Ovary (tissue), 9 donors: ENCODE measurements around the gene MYO3A. TPM values are rescaled to one million over a fixed set of nuclear protein-coding genes. Genes with fewer than 3 reads are reported as not detected.

Experiments used
- DNase-seq, 5 donors: peaks; one replicate each; pipeline ENCODE4 v3.0.0-alpha.2; 2019 to 2020
- H3K27ac ChIP-seq, 2 donors: fragments of 200-600 bp; one replicate each; pipeline versions ENCODE4 v1.5.1 to v1.8.0; 2019 to 2022
- H3K27me3 ChIP-seq: fragments of 200-600 bp; one replicate; pipeline ENCODE4 v1.8.0; 2022
- H3K36me3 ChIP-seq: fragments of 200-600 bp; sonication (generic); one replicate; pipeline ENCODE4 v1.5.1; 2019
- H3K4me1 ChIP-seq: one replicate; pipeline ENCODE4 v1.8.1; 2013; ENCODE audit warnings: mild to moderate bottlenecking, moderate library complexity; ENCODE audit not compliant: insufficient read depth
- H3K4me3 ChIP-seq: fragments of 200-600 bp; sonication (generic); one replicate; pipeline ENCODE4 v1.5.1; 2017
- H3K9me3 ChIP-seq, 2 donors: fragments of 200-600 bp in 1 of 2; sonication (generic) in 1 of 2; one replicate each; pipeline versions ENCODE4 v1.5.1 to v1.8.1; 2013 to 2019; ENCODE audit warnings: mild to moderate bottlenecking in 1 of 2, moderate library complexity in 1 of 2
- EP300 ChIP-seq: sonication (generic); formaldehyde crosslinking; IDR thresholded peaks from one replicate; pipeline ENCODE4 v1.6.1; 2017; ENCODE audit warnings: antibody characterized with exemption
- POLR2A ChIP-seq: fragments of 450-650 bp; IDR thresholded peaks from one replicate; pipeline ENCODE4 v1.6.1; 2017; ENCODE audit warnings: antibody characterized with exemption, mild to moderate bottlenecking, moderate library complexity
- WGBS, 3 donors: extraction: QIAGEN DNeasy Blood & Tissue Kit in 1 of 3; methylation state at CpG; one replicate each; pipeline versions ENCODE4 v1.1.5 to v1.1.7; 2013 to 2017; 5-methylcytosine and 5-hydroxymethylcytosine counted together
- intact Hi-C, 4 donors: fragments of 100-400 bp; cut with DNase I; formaldehyde crosslinking; loops; one replicate each; pipeline versions ENCODE4 v1.11.0 to v1.15.1; 2022 to 2023
- polyA plus RNA-seq, 2 donors: library from polyadenylated mRNA; stranded (reverse); fragments of 200-250 nt in 1 of 2; fragments of 350-450 nt in 1 of 2; fragmentation: Illumina TruSeq in 1 of 2; extraction: RNeasy Lipid Tissue Mini Kit (QIAGEN cat#74804) in 1 of 2; gene quantifications; one replicate each; pipeline ENCODE4 v1.2.3, GENCODE V29; 2013 to 2014
- total RNA-seq, 7 donors: library from RNA; depleted of rRNA in 2 of 7; stranded (reverse); fragments of >200 nt in 2 of 7; fragmentation: NEBNext Ultra II Directional in 3 of 7; extraction: Animal tissue kit (Norgen Biotek cat#: 25700) in 3 of 7; gene quantifications; one replicate each; pipeline versions ENCODE4 v1.1.0 to v1.2.4, GENCODE V29; 2016 to 2023
- TF ChIP-seq, protein P1 (sequence below), 3 donors: fragments of 450-650 bp in 2 of 3; fragments of 200-600 bp in 1 of 3; IDR thresholded peaks; one replicate each; pipeline versions ENCODE4 v1.5.1 to v1.8.0; 2016 to 2022; ENCODE audit warnings: antibody characterized with exemption in 3 of 3, mild to moderate bottlenecking in 1 of 3
- donor health status: DM: no; HTN: no; CAD: no; lungs with moderate emphysema.
- donor health status: DM: no; HTN: no; CAD: no.
- donor health status: Bipolar disorder and iron deficiency.
- donor health status: DM: yes; HTN: yes; CAD: no.
- donor health status: DM: no; HTN: no; CAD: no.
- donor health status: DM: yes; HTN: yes; CAD: no.

Gene MYO3A
- total and polyA plus RNA-seq, 9 donors = 0.02 to 5.4 (median 0.15) TPM; not detected in 4

DNA sequence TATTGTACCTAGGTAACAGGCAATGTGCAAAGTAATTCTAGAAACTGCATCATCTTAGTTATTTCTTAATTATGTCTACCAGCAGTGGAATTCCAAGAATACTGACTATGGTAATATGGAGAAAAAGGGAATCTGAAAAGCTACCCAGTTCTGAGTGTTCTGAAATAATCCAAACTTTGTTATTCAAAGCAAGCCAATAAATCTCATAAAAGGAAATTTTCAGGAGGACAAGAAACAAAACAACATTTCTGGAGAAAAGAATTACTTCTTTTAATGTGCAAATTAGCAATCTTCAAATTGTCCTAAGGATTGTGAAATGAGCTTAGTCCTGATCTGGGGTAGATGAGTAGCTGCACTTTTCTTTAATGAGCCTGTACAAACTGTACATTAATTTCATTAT lies 88.8 kb downstream of the MYO3A start:
- H3K27me3 ChIP-seq = no peaks in the 10 kb centered on the region
- H3K4me1 ChIP-seq = no peaks in the 10 kb centered on the region
- H3K4me3 ChIP-seq = no peak overlapping the region
- TF ChIP-seq POLR2A = no peak
- TF ChIP-seq EP300 = no peak
- TF ChIP-seq, protein P1, sequence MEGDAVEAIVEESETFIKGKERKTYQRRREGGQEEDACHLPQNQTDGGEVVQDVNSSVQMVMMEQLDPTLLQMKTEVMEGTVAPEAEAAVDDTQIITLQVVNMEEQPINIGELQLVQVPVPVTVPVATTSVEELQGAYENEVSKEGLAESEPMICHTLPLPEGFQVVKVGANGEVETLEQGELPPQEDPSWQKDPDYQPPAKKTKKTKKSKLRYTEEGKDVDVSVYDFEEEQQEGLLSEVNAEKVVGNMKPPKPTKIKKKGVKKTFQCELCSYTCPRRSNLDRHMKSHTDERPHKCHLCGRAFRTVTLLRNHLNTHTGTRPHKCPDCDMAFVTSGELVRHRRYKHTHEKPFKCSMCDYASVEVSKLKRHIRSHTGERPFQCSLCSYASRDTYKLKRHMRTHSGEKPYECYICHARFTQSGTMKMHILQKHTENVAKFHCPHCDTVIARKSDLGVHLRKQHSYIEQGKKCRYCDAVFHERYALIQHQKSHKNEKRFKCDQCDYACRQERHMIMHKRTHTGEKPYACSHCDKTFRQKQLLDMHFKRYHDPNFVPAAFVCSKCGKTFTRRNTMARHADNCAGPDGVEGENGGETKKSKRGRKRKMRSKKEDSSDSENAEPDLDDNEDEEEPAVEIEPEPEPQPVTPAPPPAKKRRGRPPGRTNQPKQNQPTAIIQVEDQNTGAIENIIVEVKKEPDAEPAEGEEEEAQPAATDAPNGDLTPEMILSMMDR (IDR thresholded peaks at IDR 0.05) = no peak
- no peak for DNase-seq
- no peak overlapping the region for H3K27ac ChIP-seq
- intact Hi-C loops = no loop called here
- no peaks in the 10 kb centered on the region for H3K36me3 ChIP-seq
- H3K9me3 ChIP-seq = no peaks in the 10 kb centered on the region

DNA sequence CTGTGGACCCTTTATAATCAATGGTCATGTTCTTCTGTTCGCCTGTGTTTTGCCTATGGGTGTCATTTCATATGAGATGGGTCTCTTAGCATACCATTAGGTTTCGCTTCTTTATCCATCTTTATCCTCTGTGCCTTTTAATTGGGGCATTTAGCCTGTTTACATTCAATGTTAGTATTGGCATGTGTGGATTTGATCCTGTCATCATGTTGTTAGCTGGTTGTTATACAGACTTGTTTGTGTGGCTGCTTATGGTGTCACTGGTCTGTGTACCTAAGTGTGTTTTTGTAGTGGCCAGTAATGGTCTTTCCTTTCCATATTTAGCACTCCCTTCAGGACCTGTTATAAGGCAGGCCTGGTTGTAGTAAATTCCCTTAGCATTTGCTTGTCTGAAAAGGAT lies 90.3 kb downstream of the MYO3A start:
- intact Hi-C loops = no loop called here
- no peak overlapping the region for H3K27ac ChIP-seq
- no peak for TF ChIP-seq EP300
- no peak for DNase-seq
- H3K4me3 ChIP-seq = no peak overlapping the region
- H3K27me3 ChIP-seq = no peaks in the 10 kb centered on the region
- 57 to 83% (median 74%) methylated on average over 2 of the region's 2 CpGs for WGBS, 3 donors
- H3K4me1 ChIP-seq = no peaks in the 10 kb centered on the region
- no peaks in the 10 kb centered on the region for H3K9me3 ChIP-seq
- no peaks in the 10 kb centered on the region for H3K36me3 ChIP-seq

DNA sequence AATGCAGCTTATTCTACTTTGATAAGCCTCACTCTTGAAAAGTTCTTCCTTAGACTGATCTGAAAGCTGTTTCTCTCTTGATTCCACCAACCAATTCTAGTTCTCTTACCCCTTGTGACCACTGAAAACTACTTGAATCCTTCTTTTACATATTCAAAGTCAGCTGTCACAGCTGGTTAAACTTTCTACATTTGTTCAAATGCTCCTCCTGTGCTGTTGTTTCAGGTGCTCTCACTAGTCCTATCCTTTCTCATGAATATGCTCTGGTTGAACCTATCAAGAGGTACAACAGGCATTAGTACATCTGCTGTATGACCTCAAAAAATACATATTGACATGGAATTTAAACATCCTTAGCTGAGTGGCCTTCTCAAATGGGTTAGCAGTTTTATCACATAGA lies 91.5 kb downstream of the MYO3A start:
- no peaks in the 10 kb centered on the region for H3K27me3 ChIP-seq
- DNase-seq = no peak
- no peaks in the 10 kb centered on the region for H3K9me3 ChIP-seq
- H3K4me3 ChIP-seq = no peak overlapping the region
- no peaks in the 10 kb centered on the region for H3K4me1 ChIP-seq
- no peak for TF ChIP-seq POLR2A
- TF ChIP-seq, protein P1 (IDR thresholded peaks at IDR 0.05) = no peak
- TF ChIP-seq EP300 = no peak
- H3K27ac ChIP-seq = no peak overlapping the region
- no peaks in the 10 kb centered on the region for H3K36me3 ChIP-seq
- intact Hi-C loops = no loop called here

DNA sequence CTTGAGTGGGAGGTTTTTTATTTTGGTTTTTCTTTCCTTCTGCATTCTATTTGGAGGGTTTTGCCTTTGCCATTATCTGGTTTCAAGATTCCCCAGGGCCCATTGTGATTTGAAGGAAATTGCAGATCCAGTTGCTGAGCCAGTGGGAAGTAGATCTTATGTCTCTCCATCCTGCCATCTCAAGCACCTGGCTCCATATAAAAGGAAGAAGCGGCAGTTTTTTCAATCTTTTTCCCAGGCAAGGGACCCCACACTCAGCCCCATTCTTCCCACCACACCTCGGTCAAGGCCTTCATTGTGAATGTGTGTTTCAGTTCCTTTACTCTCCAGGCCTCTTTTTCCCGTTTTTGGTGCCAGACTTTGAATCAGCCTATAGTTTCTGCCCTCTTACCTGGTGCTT lies 95.8 kb downstream of the MYO3A start:
- no peak for DNase-seq
- no peak overlapping the region for H3K4me3 ChIP-seq
- no peaks in the 10 kb centered on the region for H3K4me1 ChIP-seq
- H3K27me3 ChIP-seq = no peaks in the 10 kb centered on the region
- no peak overlapping the region for H3K27ac ChIP-seq
- TF ChIP-seq, protein P1 (IDR thresholded peaks at IDR 0.05) = no peak
- TF ChIP-seq POLR2A (no peak), EP300 (no peak)
- no peaks in the 10 kb centered on the region for H3K9me3 ChIP-seq
- intact Hi-C loops = no loop called here
- H3K36me3 ChIP-seq = no peaks in the 10 kb centered on the region
- WGBS, 3 donors = 67 to 73% (median 67%) methylated on average over 3 of the region's 3 CpGs

DNA sequence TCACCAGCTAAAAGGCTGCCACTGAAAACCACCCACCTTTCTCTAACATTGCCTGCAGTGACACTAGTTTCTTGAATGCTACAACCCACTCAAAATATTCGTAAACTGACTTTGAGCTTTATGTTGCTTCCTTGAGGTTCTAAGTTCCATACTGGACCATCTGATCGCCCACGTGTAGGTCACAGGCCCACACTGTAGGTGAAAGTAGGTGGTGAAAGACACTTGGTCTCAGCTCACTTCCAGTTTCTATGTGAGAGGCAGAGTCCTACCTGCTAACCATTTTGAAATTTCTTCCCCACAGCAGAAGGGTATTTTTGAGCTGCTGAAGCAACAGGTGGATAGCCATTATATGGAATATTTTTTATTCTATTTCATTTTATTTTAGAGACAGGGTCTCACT lies 97.3 kb downstream of the MYO3A start:
- no peaks in the 10 kb centered on the region for H3K36me3 ChIP-seq
- H3K9me3 ChIP-seq = no peaks in the 10 kb centered on the region
- H3K27me3 ChIP-seq = no peaks in the 10 kb centered on the region
- intact Hi-C loops = no loop called here
- 75 to 89% (median 76%) methylated on average over 3 of the region's 3 CpGs for WGBS, 3 donors
- TF ChIP-seq POLR2A = no peak
- TF ChIP-seq, protein P1 (IDR thresholded peaks at IDR 0.05) = no peak
- TF ChIP-seq EP300 = no peak
- no peak for DNase-seq
- H3K4me1 ChIP-seq = no peaks in the 10 kb centered on the region
- no peak overlapping the region for H3K4me3 ChIP-seq
- no peak overlapping the region for H3K27ac ChIP-seq
